Bronchial epithelial cell (primary cell): ENCODE measurements around the gene UBE2H. TPM values are rescaled to one million over a fixed set of nuclear protein-coding genes. Genes with fewer than 3 reads are reported as not detected.
A peak's percentile ranks its signal among the peaks of the same experiment; 100 is the strongest.

Experiments used
- DNase-seq: peaks from one replicate; pipeline ENCODE4 v3.0.0-alpha.2; 2010; ENCODE audit warnings: low read depth
- FAIRE-seq: peaks from 2 replicates; lab custom pipeline; 2011; peaks lifted over from hg19 to GRCh38; lab: Jason Lieb, UNC
- H3K27me3 ChIP-seq: 2 replicates; pipeline ENCODE4 v1.5.1; 2011; ENCODE audit warnings: low read length; ENCODE audit not compliant: control insufficient read depth, insufficient read depth
- H3K36me3 ChIP-seq: 2 replicates; pipeline ENCODE4 v1.5.1; 2011; ENCODE audit warnings: low read length; ENCODE audit not compliant: control insufficient read depth, insufficient read depth
- H3K4me3 ChIP-seq: 2 replicates; pipeline ENCODE4 v1.5.1; 2011; ENCODE audit warnings: mild to moderate bottlenecking, low read depth, low read length, control low read depth
- CTCF ChIP-seq: IDR thresholded peaks from 2 replicates; pipeline ENCODE4 v1.5.1; 2011; ENCODE audit warnings: mild to moderate bottlenecking, moderate library complexity, low read length, control low read depth, inconsistent platforms; ENCODE audit not compliant: insufficient read depth, severe bottlenecking
- total RNA-seq: library from RNA; depleted of rRNA; stranded (reverse); fragments of >200 nt; gene quantifications from 2 replicates; pipeline ENCODE4 v1.2.1, GENCODE V29; 2014

UBE2H gene
- total RNA-seq, 1 donor from 2014 or later = 50.0 TPM

GRCh38 chr7:129989466-129989865, 36.7 kb upstream of the UBE2H start:
- no peak overlapping the region for H3K4me3 ChIP-seq
- H3K27me3 ChIP-seq = no peaks in the 10 kb centered on the region
- no peak for TF ChIP-seq CTCF
- H3K36me3 ChIP-seq = no peaks in the 10 kb centered on the region
- no peak for FAIRE-seq
- DNase-seq = peak; percentile 58

- no peak for DNase-seq
- no peak for FAIRE-seq
- H3K36me3 ChIP-seq = no peaks in the 10 kb centered on the region
- H3K27me3 ChIP-seq = no peaks in the 10 kb centered on the region
- no peak for TF ChIP-seq CTCF
- H3K4me3 ChIP-seq = no peak overlapping the region
Measured at GRCh38 chr7:129986600-129986999, 33.8 kb upstream of the UBE2H start.

GRCh38 chr7:129980667-129981066, 27.9 kb upstream of the UBE2H start:
- H3K27me3 ChIP-seq = no peaks in the 10 kb centered on the region
- H3K36me3 ChIP-seq = no peaks in the 10 kb centered on the region
- FAIRE-seq (no peak), DNase-seq (no peak)
- TF ChIP-seq CTCF = no peak
- no peak overlapping the region for H3K4me3 ChIP-seq

- DNase-seq (no peak), FAIRE-seq (no peak)
- Histone ChIP-seq H3K4me3 (no peak overlapping the region), H3K36me3 (no peaks in the 10 kb centered on the region), H3K27me3 (no peaks in the 10 kb centered on the region)
- no peak for TF ChIP-seq CTCF
Measured at GRCh38 chr7:129975309-129975708, 22.5 kb upstream of the UBE2H start.

GRCh38 chr7:129970816-129971215, 18.1 kb upstream of the UBE2H start:
- FAIRE-seq = no peak
- Histone ChIP-seq H3K27me3 (no peaks in the 10 kb centered on the region), H3K36me3 (no peaks in the 10 kb centered on the region), H3K4me3 (no peak overlapping the region)
- no peak for TF ChIP-seq CTCF
- peak; percentile 11 for DNase-seq

- TF ChIP-seq CTCF = no peak
- DNase-seq (peak; percentile 99), FAIRE-seq (no peak)
- Histone ChIP-seq H3K36me3 (no peaks in the 10 kb centered on the region), H3K27me3 (no peaks in the 10 kb centered on the region), H3K4me3 (no peak overlapping the region)
Measured at GRCh38 chr7:129969881-129970446, 17.2 kb upstream of the UBE2H start.
